NCI-H2107 treated with DMSO at 0.1 percent for 48 hours (cell line): ENCODE measurements around the gene TNIK.
"Not testable (repeated sequence)": the region's sequence is repeated elsewhere in the genome, so short reads cannot be mapped to it uniquely, and the experiment has no call there.

ENCODE experiments used
- DNase-seq: peaks from one replicate; lab custom pipeline; 2025; ENCODE audit not compliant: unreplicated experiment; lab: John Stamatoyannopoulos, UW

TNIK gene

DNA sequence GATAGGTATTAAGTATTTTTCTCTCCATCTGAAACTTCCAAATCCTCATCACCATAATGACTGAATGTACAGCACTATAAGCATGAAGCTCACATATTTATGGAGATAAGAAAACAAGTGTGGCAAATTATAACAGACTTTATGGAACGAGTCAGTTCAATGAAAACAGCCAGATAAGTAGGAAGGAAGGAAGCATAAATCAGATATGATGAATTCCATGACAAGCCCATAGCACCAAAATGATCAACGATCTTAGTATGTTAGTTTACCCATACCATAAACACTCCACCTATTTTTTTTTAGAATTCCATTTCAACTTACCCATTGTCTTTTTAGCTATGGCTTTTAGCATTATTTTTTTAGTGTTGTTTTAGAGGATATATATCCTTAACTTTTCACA, 169.5 kb downstream of the TNIK start:
- DNase-seq, result no peak

DNA sequence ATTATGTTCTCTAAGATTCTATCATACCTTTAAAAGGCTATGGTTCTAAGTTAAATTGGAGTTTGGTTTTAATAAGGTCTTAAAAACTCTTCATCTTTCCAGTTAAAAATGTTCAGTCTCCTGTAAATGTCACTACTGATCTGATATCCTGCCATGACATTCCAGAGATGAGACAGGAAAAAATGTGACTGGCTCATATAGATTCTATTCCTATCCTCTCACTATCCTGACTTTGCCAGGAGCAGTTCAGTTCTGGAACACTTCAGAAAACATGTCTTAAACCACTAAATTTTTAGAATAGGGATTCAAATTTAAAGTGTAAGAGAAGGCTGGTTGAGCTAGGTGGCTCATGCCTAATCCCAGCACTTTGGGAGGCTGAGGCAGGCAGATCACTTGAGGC, 170.9 kb downstream of the TNIK start:
- no peak for DNase-seq

DNA sequence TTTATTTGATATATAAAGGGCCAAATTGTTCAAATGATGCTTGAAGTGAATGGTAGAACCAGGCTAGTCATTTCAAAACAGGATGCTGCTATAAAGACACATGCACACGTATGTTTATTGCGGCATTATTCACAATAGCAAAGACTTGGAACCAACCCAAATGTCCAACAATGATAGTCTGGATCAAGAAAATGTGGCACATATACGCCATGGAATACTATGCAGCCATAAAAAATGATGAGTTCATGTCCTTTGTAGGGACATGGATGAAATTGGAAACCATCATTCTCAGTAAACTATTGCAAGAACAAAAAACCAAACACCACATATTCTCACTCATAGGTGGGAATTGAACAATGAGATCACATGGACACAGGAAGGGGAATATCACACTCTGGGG, 172.4 kb downstream of the TNIK start:
- DNase-seq, result not testable (repeated sequence)

DNA sequence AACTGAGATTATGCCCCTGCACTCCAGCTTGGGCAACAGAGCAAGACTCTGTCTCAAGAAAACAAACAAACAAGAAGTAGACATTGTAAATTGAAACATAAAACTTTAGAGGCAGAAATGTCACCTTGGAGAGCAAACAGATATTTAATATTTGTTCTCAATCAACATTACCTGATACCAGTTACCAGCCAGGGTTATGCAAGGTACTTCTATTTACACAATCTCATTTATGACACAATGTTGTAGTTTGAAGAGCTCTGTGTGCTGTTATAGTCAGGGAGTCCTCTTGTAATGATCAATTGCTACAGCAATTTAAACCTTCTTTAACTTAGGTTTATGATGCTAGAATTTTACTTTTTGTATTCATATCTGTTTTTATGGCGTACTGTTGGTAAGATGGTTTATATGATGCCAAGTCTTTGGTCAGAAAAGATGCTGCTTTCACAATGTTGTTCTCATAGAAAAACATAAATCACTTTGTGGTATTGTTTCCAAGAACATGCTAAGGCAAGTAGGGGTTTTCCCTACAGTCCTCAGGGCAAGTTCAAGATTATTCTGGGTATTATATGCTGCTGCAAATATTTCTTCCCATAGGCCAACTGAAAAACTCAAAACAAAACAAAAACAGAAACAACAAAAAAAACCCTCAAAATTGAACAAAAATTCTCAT, 173.5 kb downstream of the TNIK start:
- DNase-seq, result no peak

DNA sequence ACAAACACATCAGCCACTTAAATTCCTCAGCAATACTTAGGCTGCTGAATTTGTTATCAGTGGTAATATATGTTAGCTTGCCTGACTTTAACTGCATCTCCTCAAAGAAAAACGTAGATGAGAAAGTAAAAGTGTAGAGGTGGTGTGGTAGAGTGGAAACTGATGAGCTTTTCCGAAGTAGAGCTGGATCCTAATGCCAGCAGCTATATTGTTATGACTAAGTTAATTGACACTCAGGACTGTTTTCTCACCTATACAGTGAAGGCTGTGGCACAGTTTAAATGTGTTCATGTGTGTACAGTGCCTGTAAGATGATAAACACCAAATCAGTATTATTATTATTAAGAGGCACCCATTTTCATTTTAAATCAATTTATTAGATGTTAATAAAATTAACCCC, 174.9 kb downstream of the TNIK start:
- DNase-seq, result no peak

DNA sequence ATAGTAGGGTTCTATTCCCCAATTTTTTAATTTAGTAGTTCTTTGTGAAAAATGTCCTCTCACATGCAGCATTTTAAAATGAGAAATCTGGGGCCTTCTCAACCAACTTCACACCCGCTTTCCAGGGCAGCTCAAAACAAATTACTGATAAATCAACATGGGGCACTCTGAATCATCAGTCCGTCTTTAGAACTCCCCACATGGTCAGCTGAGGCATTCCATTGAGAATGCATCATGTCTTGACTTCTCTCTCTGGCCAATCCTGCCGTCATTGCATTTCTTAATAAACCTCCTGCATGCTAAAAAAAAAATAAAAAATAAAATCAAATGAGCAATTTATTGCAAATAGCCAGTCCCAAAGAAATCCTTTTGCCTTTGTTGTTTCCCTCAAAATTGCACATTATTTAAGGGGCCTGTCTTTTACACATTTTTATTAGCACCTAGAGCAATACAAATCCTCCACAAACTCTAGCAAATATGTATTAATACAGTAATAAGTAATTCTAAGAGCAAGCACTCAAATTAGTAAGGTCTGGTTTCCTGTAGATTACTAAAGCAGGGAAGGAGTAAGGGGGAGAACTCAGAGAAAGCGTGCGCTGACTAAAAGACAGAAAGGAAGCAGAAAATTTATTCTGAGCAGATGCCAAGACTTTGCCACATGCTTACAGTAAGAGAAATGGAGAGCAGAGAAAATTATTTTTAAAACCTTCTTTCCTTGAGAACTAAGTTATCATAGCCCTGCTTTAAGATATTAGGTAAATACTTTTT, 175.7 kb downstream of the TNIK start:
- DNase-seq, result no peak

DNA sequence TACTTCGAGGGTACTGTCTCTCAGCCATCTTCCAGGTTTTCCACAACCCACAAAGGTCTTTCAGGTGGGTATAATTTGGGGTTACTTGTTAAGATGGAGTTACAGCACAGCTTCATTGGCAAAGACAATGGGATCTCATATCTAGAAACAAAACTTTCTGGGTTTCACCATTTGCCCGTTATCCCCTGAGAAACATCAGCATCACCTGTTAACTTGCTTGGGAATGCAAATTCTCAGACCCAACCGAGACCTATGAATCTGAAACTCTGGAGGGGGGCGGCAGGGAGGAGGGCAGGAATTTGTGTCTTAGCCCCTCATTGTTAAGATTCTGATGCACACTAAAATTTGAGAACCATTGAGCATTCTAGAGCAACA, 176.4 kb downstream of the TNIK start:
- DNase-seq, result no peak

DNA sequence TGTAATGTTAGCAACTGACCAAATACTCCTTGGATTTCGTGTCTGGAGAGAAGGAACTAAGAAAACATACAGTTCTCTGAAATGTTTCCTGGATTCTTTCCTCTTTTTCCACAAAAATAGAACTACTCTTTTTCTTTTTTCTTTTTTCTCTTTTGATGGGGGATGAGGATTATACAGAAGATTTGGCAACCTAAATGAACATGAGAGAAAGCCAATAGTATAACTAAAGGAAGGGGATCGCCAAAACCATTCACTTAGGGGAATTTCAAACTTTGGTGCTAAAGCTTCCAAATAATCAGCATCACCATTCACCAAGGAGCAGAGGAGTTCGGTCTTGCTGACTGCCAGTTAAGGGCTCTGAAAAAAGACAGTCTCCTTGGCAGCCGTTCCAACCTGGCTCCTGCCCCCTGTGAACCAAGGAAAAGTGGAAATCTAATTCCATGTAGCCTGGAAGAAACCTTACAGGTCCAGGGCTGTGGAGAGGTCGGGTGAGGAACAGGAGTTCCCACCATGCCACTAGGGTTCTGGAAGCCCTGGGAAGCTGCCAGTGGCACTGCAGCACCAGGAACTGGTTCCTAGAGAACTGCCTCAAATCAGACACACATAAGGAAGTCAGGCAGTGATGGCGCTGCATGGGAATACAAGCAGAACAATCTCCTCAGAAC, 176.9 kb downstream of the TNIK start:
- no peak for DNase-seq

DNA sequence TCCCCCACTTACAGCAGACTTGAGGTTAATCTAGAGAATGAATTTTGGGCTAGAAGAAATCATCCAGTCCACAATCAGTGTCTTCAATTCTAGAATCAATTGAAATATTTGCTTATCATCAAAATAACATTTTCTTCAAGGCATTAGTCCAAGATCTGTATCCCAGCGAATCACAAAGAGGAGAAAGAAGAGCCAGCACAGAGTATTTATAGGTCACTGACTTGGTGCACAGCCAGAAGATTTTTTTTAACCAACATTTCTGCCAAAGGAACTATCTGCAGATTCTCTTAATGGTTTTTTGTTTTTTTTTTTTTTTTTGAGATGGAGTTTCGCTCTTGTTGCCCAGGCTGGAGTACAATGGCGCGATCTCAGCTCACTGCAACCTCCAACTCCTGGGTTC, 178.2 kb downstream of the TNIK start:
- DNase-seq, result no peak

DNA sequence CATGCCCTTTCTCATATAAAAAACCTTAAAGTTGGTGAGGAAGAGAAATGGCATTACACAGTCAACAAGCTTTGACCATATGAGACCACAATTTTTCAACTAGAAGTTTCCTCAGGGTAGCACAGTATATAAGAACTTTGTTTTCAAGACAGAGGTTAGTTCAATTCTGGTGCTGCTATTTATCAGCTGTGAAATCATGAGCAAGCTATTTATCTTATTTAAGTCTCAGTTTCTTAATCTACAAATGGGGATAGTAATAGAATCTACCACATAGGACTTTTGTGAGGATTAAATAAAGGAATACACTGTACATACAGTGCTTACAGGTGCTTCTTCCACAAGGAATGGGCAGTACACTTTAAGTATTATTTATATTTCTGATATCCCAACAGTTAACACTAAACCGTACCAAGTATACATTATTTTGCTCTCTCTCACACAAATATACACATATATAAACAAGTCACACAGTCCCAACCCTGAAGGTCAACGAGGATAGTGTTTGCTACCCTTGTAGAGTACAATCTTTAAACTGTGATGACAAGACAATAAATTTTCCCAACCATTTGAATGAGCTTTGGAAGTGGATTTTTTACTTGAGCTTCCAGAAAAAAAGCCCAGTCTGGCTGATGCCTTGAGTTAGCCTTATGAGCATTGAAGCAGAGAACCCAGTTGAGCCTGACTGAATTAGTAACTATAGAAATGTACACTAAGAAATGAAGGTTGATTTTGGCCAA, 178.8 kb downstream of the TNIK start:
- DNase-seq, result no peak

DNA sequence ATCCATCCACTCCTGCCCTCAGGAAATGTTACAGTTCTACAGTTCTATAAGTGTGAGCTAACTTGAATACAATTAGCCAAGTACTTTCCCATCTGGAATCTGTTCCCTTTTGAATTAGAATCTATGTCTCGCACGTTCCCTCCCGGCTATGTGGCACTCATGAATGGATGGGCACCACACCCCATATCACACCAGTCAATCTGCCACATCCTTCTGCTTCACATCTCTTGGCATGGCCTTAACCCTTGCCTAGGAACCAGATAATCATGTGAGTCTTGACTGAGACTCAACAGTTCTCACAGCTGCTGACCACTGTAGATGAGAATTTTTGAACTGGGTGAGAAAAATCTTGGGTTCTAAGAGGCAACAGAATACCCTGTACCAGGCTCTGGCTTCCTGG, 180.2 kb downstream of the TNIK start:
- DNase-seq, result no peak

DNA sequence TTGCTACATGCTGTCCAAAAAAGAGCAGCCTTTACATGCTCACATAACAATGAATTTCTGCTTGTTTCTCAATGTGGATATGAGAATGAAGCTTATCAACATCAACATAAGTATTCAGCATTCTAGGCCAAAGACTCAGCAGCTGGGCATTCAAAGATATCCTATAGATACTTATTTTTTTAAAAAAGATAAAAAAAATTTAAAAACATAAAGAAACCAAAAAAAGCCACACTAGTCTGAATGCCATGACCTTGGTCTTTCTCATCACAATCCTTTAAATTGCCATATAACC, 182.0 kb downstream of the TNIK start:
- no peak for DNase-seq

DNA sequence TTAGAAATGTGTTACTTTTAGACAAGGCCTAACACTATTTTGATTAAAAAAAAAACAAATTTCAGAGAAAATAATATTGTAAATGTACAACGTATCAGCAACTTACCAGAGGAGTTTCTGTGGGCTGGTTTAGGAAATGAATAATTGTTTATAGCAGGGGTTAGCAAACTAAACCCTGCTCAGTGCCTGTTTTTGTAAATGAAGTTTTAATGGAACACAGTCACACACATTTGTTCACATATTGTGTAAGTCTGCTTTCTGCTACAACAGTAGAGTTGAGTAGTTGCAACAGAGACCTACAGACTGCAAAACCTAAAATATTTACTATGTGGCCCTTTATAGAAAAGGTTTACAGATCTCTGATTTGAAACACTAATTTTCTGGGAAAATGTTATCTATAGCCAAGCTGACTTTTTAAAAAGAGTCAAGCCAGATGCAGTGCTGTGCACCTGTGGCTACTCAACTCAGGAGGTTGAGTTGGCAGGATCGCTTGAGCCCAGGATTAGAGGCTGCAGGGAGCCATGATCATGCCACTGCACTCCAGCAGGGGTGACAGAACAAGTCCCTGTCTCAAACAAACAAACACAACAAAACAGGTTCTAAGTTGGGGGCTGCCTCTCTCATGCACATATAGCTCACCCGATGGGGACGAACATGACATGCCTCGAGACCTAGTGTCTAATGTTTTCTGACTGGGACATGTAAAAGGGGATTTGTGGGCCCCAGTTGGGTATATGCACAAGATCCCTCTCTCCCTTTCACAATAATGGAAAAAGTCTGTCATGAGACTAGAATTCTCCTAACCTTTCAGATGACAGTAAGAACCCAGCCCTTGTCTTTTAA, 182.5 kb downstream of the TNIK start:
- no peak for DNase-seq

DNA sequence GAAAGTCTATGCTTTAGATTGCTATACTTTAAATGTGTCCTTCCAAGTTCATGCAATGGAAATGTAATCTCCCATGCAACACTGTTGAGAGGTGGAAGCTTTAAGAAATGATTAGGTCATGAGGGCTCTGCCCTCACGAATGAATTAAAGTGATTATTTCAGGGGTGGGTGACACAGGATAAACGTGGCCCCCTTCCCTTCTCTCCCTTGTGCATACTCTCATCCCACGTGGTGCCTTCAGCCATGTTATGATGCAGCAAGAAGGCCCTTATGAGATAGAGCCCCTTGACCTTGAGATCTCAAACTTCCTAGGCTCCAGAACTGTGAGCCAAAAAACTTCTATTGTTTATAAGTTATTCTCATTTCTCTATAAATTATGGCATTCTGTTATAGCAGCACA, 183.3 kb downstream of the TNIK start:
- DNase-seq, result no peak

DNA sequence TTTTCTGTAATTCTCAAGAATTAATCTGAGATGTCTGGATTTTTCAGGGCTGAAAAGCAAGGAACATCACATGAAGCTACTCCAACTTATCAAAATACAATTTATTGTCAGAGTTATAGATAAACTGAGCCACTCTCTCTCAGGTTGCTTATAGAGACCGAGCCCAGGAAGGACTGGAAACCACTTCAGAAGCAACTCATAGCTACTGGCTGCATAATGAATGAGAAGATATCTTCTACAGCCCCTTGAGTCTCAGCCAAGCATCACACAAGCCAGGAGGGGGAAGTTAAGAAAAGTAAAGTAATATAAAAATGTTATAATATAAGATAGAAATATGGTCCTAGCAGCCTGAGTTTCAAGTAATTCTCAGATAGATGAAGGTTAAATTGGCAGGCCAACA, 186.0 kb downstream of the TNIK start:
- DNase-seq, result no peak

DNA sequence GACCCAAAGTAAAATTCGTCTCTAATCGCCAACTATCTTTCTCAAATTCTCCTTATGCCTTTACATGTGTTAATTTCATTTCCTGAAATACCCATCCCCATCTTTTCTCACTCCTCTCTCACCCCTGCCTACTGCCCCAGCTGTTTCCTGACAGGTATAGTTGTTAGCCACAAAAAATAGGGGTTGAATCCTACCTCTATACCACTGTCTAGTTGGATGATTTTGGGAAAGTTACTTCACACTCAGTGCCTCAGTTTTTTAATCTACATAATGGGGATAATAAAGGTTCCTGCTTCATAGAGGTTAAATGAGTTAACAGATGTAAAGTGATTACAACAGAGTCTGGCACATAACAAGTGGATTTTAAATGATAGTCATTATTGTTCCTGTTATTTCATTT, 189.7 kb downstream of the TNIK start:
- no peak for DNase-seq

DNA sequence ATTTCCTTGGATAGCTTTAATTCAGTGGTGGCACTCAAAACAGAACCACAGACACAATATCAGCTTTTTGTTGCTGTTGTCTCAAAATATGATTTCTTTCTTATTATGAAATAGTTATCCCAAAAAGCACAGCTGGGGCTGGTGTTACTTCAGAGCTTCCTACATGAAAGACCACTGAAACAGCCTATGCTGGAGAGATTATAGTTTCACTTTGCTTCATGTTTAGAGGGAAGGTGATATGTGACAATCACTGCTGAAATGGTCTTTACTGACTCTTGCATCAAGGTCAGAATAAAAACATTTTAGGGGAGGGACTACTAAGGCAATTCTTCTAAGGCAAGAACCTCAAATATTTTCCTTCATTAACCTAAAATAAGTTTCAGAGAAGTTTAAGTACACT, 190.7 kb downstream of the TNIK start:
- no peak for DNase-seq

DNA sequence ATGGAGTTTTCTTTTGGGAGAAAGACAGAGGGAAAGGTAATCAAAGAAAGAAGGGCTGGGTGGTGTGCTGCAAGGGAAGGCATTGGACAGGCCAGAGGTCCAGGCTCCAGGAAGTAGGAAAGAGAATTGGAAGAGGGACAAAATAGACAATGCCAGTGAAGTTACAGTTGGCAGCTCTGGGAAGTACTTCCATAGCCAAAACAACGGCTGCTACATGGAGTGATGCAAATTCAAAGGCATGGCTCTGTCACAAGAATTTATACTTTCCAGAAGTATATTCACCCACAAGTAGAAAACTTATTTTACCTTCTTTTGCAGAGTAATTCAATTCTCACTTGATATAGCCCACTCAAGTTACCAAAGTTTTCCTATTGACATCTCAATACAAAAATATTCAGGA, 191.5 kb downstream of the TNIK start:
- DNase-seq, result no peak

DNA sequence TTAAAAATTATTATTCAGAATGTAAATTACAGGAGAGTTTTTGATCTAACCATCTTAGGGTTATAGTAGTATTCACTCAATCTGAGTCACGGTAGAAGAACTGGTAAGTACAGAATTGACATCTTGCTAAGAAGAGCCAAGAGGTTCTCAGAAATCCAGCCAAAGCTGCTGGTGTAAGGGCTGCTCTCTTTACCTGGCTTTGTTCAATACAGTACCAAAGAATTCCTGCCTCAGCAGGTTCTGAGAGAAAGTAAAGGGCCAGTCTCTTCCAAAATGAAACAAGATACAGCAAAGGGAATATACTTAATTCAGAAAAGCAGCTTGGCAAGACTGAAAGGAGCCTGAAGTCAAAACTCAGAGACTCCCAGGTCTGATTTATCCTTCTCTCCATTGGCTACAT, 193.1 kb downstream of the TNIK start:
- DNase-seq, result no peak

DNA sequence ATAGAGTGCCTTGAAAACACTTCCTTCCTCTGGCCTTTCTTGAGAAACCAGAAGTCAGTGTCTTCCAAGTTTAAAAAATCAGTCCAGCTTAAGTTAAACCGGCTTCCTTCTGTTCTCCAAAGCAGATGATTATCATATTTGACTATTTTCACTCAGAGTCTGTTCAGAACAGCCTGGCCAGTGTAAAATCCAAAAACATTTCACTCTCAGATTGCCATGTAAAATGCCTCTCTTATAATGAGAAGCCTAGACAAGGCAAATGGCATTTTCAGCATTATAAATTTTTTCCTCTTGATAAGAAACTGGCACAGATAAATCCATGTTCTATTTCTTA, 193.5 kb downstream of the TNIK start:
- DNase-seq, result no peak

DNA sequence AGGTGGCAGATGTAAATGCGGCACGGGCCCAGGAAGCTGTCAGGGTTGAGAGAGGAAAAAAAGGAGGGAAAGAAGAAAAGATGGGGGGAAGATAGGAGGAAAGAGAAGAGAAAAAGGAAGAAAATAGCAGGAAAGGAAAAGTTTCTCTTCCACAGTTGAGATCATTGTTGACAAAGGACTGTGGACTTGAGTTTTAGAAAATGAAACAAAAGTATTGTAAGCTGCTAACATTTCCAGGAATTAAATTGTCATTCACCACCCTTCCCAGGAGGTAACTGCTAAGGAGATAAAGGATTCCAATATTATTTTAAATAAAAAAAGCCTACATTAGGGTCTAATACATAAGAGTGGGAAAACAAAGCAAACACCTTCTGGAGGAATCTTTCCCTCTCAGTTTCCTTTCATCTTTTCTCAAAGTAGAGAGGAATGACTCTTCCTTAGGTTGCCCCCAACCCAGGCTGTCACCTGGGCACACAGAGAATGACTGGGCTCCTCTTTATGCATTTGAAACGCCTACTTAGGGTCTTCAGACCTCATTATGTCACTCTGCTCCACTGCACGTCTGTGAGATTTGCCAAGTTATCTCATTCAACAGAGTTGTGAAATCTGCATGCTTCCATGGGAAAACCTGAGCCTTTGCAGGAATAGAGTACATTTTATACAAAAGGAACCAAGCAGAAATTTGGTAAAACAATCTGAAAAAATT, 194.0 kb downstream of the TNIK start:
- DNase-seq, result no peak
